ENCODE measurements around the gene GSTA2. TPM values are rescaled to one million over a fixed set of nuclear protein-coding genes. Genes with fewer than 3 reads are reported as not detected.
A peak's percentile ranks its signal among the peaks of the same experiment; 100 is the strongest.

GSTA2 gene
- total and polyA plus RNA-seq, 2 of the 13 experiments (the other 11 are each of a cell fraction or from before 2014, with no cell fraction given), result 0.75 to 13.7 TPM

- in situ Hi-C loops (cut with HindIII; ENCODE audit: extremely low pct_ligation_motif_present, low pct_unique_long_range_greater_than_20kb) (loop anchor here (5.0 kb wide), 1 partner anchor 39 kb away; no protein-coding TSS in a partner anchor), intact Hi-C loops (cut with micrococcal nuclease; ENCODE audit: unreplicated experiment) (no loop called here)
- 22% methylated on average over 3 of the region's 3 CpGs for WGBS (ENCODE audit: low lambda C conversion rate)
- ChIA-PET POLR2A (interaction anchor here (2.2 to 2.6 kb wide), 2 partner anchors 12 to 63 kb away, joined by 9 to 10 read pairs; no protein-coding TSS in a partner anchor), CTCF (ENCODE audit: low intra/inter-chr PET ratio, low total read pairs) (no interaction called here)
- ATAC-seq (peak; percentile 70), DNase-seq (ENCODE audit: low spot score) (peak; percentile 35), FAIRE-seq (peak; percentile 28)
- no peak overlapping the region for H3K4me3 ChIP-seq (replicated peaks in 1 of 3; ENCODE audit: insufficient read depth in 1 of 3, low read depth in 2 of 3, low read length in 3 of 3)
- 0 out of 2 replicates have a peak overlapping the region, but pooled peaks have one; percentile 50 for H3K4me2 ChIP-seq (ENCODE audit: low read depth, low read length)
- H3K36me3 ChIP-seq (replicated peaks in 1 of 2; ENCODE audit: control insufficient read depth in 1 of 2, insufficient read depth in 2 of 2, low read length in 2 of 2), result no peaks in the 10 kb centered on the region
- H3K79me2 ChIP-seq (ENCODE audit: insufficient read depth, low read length), result no peaks in the 10 kb centered on the region
- no peak overlapping the region for H3K9ac ChIP-seq (ENCODE audit: insufficient read depth, low read depth, low read length)
- H3K9me3 ChIP-seq (ENCODE audit: low read length), result peaks cover 13% of the 10 kb centered on the region
- no peak overlapping the region for H2AFZ ChIP-seq (ENCODE audit: low read length)
- peak overlapping the region; percentile 81 for H3K27ac ChIP-seq (ENCODE audit: extremely low read length, insufficient read depth, low read length)
- H3K4me1 ChIP-seq (ENCODE audit: insufficient read depth, low read length), result peaks cover 63% of the 10 kb centered on the region
- H3K27me3 ChIP-seq (ENCODE audit: control insufficient read depth in 1 of 2, insufficient read depth in 2 of 2, low read length in 2 of 2), result no peaks in the 10 kb centered on the region
- BruUV-seq (replicated peaks), result no TSS peak
- H4K20me1 ChIP-seq (ENCODE audit: insufficient read depth, low read length), result no peaks in the 10 kb centered on the region
- TF ChIP-seq ZSCAN21 (CRISPR knock-in tag; IDR thresholded peaks at IDR 0.05; ENCODE audit: borderline replicate concordance) (no peak), NFE2 (CRISPR knock-in tag; IDR thresholded peaks at IDR 0.05) (peak; percentile 88), ZNF878 (CRISPR knock-in tag; IDR thresholded peaks at IDR 0.05) (no peak), HMG20B (CRISPR knock-in tag; conservative IDR thresholded peaks at IDR 0.05) (no peak), ZBTB40 (IDR thresholded peaks at IDR 0.05) (no peak), ZBTB40 (CRISPR knock-in tag; IDR thresholded peaks at IDR 0.05) (no peak), ISL2 (CRISPR knock-in tag; IDR thresholded peaks at IDR 0.05) (no peak)
- TF ChIP-seq, protein P1, sequence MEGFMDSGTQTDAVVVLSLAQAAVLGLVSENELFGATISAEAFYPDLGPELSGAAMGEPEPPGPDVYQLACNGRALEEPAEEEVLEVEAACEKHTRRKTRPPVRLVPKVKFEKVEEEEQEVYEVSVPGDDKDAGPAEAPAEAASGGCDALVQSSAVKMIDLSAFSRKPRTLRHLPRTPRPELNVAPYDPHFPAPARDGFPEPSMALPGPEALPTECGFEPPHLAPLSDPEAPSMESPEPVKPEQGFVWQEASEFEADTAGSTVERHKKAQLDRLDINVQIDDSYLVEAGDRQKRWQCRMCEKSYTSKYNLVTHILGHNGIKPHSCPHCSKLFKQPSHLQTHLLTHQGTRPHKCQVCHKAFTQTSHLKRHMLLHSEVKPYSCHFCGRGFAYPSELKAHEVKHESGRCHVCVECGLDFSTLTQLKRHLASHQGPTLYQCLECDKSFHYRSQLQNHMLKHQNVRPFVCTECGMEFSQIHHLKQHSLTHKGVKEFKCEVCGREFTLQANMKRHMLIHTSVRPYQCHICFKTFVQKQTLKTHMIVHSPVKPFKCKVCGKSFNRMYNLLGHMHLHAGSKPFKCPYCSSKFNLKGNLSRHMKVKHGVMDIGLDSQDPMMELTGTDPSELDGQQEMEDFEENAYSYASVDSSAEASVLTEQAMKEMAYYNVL (CRISPR knock-in tag; IDR thresholded peaks at IDR 0.05; ENCODE audit: borderline replicate concordance), result no peak
- TF ChIP-seq, protein P2, sequence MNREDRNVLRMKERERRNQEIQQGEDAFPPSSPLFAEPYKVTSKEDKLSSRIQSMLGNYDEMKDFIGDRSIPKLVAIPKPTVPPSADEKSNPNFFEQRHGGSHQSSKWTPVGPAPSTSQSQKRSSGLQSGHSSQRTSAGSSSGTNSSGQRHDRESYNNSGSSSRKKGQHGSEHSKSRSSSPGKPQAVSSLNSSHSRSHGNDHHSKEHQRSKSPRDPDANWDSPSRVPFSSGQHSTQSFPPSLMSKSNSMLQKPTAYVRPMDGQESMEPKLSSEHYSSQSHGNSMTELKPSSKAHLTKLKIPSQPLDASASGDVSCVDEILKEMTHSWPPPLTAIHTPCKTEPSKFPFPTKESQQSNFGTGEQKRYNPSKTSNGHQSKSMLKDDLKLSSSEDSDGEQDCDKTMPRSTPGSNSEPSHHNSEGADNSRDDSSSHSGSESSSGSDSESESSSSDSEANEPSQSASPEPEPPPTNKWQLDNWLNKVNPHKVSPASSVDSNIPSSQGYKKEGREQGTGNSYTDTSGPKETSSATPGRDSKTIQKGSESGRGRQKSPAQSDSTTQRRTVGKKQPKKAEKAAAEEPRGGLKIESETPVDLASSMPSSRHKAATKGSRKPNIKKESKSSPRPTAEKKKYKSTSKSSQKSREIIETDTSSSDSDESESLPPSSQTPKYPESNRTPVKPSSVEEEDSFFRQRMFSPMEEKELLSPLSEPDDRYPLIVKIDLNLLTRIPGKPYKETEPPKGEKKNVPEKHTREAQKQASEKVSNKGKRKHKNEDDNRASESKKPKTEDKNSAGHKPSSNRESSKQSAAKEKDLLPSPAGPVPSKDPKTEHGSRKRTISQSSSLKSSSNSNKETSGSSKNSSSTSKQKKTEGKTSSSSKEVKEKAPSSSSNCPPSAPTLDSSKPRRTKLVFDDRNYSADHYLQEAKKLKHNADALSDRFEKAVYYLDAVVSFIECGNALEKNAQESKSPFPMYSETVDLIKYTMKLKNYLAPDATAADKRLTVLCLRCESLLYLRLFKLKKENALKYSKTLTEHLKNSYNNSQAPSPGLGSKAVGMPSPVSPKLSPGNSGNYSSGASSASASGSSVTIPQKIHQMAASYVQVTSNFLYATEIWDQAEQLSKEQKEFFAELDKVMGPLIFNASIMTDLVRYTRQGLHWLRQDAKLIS (CRISPR knock-in tag; IDR thresholded peaks at IDR 0.05), result no peak
These were observed 25.2 kb upstream of the GSTA2 start for GRCh38 chr6:52788478-52788877.
